GM12878 (cell line): Measurements from ENCODE around the gene SLC6A9. TPM values are rescaled to one million over a fixed set of nuclear protein-coding genes. Genes with fewer than 3 reads are reported as not detected.
A peak's percentile ranks its signal among the peaks of the same experiment; 100 is the strongest.

Experiments
- ATAC-seq: fragments of 200-7000 bp; cut with Tn5 transposase; 3 replicates; pipeline ENCODE4 v1.9.1; 2020; ENCODE audit warnings: mild to moderate bottlenecking, moderate library complexity
- BruUV-seq: library from RNA; stranded (reverse); fragments of 400-500 nt; replicated peaks from 2 replicates; lab custom pipeline; 2021; lab: Mats Ljungman, UMichigan
- CTCF ChIA-PET: fragments of 300-600 bp; sonication (Branson Sonifier 250); formaldehyde crosslinking; extraction: SDS; loops from one replicate; lab custom pipeline; 2021; ENCODE audit warnings: inconsistent platforms; lab: Yijun Ruan, JAX
- POLR2A ChIA-PET: fragments of 350-600 bp; formaldehyde crosslinking; extraction: SDS; loops from one replicate; lab custom pipeline; 2021; ENCODE audit warnings: inconsistent platforms; lab: Charles Lee
- RAD21 ChIA-PET: fragments of 300-600 bp; sonication (Branson Sonifier 250); formaldehyde crosslinking; loops from one replicate; lab custom pipeline; 2023; ENCODE audit warnings: antibody characterized with exemption; ENCODE audit not compliant: unreplicated experiment; lab: Charles Lee
- SMC1A ChIA-PET: fragments of 300-600 bp; sonication (Branson Sonifier 250); formaldehyde crosslinking; loops from one replicate; lab custom pipeline; 2023; ENCODE audit not compliant: unreplicated experiment, uncharacterized antibody; lab: Charles Lee
- DNase-seq: peaks from one replicate; pipeline ENCODE4 v3.0.0-alpha.2; 2011; ENCODE audit warnings: low read depth, low spot score
- FAIRE-seq: peaks from 3 replicates; lab custom pipeline; 2011; peaks lifted over from hg19 to GRCh38; lab: Jason Lieb, UNC
- H2AFZ ChIP-seq: 2 replicates; pipeline ENCODE4 v1.6.0; 2011; ENCODE audit warnings: low read depth, low read length, control low read depth; ENCODE audit not compliant: control insufficient read depth
- H3K27ac ChIP-seq: 2 replicates; pipeline ENCODE4 v1.5.1; 2011; ENCODE audit warnings: control low read depth; ENCODE audit not compliant: control insufficient read depth, insufficient read depth
- H3K27me3 ChIP-seq, 2 experiments: replicated peaks in 1 of 2; 2 replicates each; pipeline versions ENCODE4 v1.6.0 to v1.6.1; 2011; ENCODE audit warnings: low read length in 1 of 2; ENCODE audit not compliant: control insufficient read depth in 2 of 2, insufficient read depth in 2 of 2
- H3K36me3 ChIP-seq, 2 experiments: 2 replicates each; pipeline ENCODE4 v1.5.1; 2011; ENCODE audit warnings: low read length in 1 of 2; ENCODE audit not compliant: control insufficient read depth in 2 of 2, insufficient read depth in 2 of 2
- H3K4me1 ChIP-seq: 2 replicates; pipeline ENCODE4 v1.6.1; 2011; ENCODE audit warnings: mild to moderate bottlenecking, low read length, moderate library complexity, mixed read lengths; ENCODE audit not compliant: control insufficient read depth, insufficient read depth
- H3K4me2 ChIP-seq: 2 replicates; pipeline ENCODE4 v1.6.0; 2011; ENCODE audit warnings: control low read depth; ENCODE audit not compliant: control insufficient read depth, insufficient read depth
- H3K4me3 ChIP-seq: fragments of 200-600 bp; sonication (generic); 2 replicates; pipeline ENCODE4 v1.5.1; 2016
- H3K79me2 ChIP-seq: 2 replicates; pipeline ENCODE4 v1.6.0; 2011; ENCODE audit warnings: low read length; ENCODE audit not compliant: control insufficient read depth, insufficient read depth
- H3K9ac ChIP-seq: 2 replicates; pipeline ENCODE4 v1.8.0; 2011; ENCODE audit warnings: low read length, control low read depth, mixed read lengths; ENCODE audit not compliant: control insufficient read depth, insufficient read depth
- H3K9me3 ChIP-seq: replicated peaks from 3 replicates; pipeline ENCODE4 v1.5.1; 2011; ENCODE audit warnings: mild to moderate bottlenecking, low read length; ENCODE audit not compliant: control insufficient read depth, insufficient read depth
- H4K20me1 ChIP-seq: 2 replicates; pipeline ENCODE4 v1.6.0; 2011; ENCODE audit not compliant: control insufficient read depth, insufficient read depth
- CHD2 ChIP-seq: IDR thresholded peaks from 2 replicates; pipeline ENCODE4 v1.6.1; 2011; ENCODE audit warnings: low read depth, low read length, improper control_type of control experiment, borderline replicate concordance
- EED ChIP-seq: sonication (generic); IDR thresholded peaks from 2 replicates; pipeline ENCODE4 v1.6.1; 2016; ENCODE audit warnings: antibody characterized with exemption, low read depth
- EP300 ChIP-seq, 2 experiments: fragments of 150-350 bp in 1 of 2; IDR thresholded peaks; 2 replicates each; pipeline ENCODE4 v1.6.1; 2011 to 2012; ENCODE audit warnings: low read depth in 2 of 2, low read length in 2 of 2, borderline replicate concordance in 1 of 2, improper control_type of control experiment in 1 of 2, inconsistent platforms in 1 of 2; ENCODE audit not compliant: control insufficient read depth in 1 of 2
- GATAD2B ChIP-seq: fragments of 450-650 bp; conservative IDR thresholded peaks from 2 replicates; pipeline ENCODE4 v1.6.1; 2017; ENCODE audit warnings: low read depth, mild to moderate bottlenecking, moderate library complexity
- HCFC1 ChIP-seq: fragments of 150-350 bp; IDR thresholded peaks from 2 replicates; pipeline ENCODE4 v1.6.1; 2014; ENCODE audit warnings: low read length
- HDGF ChIP-seq: fragments of 450-650 bp; IDR thresholded peaks from 2 replicates; pipeline ENCODE4 v1.6.1; 2016; ENCODE audit warnings: antibody characterized with exemption
- IRF5 ChIP-seq: fragments of 450-650 bp; IDR thresholded peaks from 2 replicates; pipeline ENCODE4 v1.6.1; 2017; ENCODE audit warnings: borderline replicate concordance
- MYC ChIP-seq: IDR thresholded peaks from 2 replicates; pipeline ENCODE4 v1.6.1; 2011; ENCODE audit warnings: mild to moderate bottlenecking, low read length, moderate library complexity, inconsistent platforms; ENCODE audit not compliant: insufficient read depth, insufficient replicate concordance, insufficient read length, severe bottlenecking
- PAX5 ChIP-seq: IDR thresholded peaks from 2 replicates; pipeline ENCODE4 v1.6.1; 2011; ENCODE audit warnings: low read depth, low read length, borderline replicate concordance
- PKNOX1 ChIP-seq: fragments of 450-650 bp; IDR thresholded peaks from 2 replicates; pipeline ENCODE4 v1.6.1; 2016; ENCODE audit warnings: mild to moderate bottlenecking
- RBBP5 ChIP-seq: fragments of 200-600 bp; sonication (generic); conservative IDR thresholded peaks from 2 replicates; pipeline ENCODE4 v1.6.1; 2016
- SMC3 ChIP-seq: IDR thresholded peaks from 2 replicates; pipeline ENCODE4 v1.6.1; 2011; ENCODE audit warnings: low read length, improper control_type of control experiment, borderline replicate concordance
- STAT3 ChIP-seq: IDR thresholded peaks from 2 replicates; pipeline ENCODE4 v1.6.1; 2011; ENCODE audit warnings: low read depth, low read length, improper control_type of control experiment
- TAF1 ChIP-seq: IDR thresholded peaks from 2 replicates; pipeline ENCODE4 v1.6.1; 2011; ENCODE audit warnings: mild to moderate bottlenecking, low read depth, low read length, borderline replicate concordance
- TCF3 ChIP-seq: IDR thresholded peaks from 2 replicates; pipeline ENCODE4 v1.6.1; 2012; ENCODE audit warnings: low read depth, mild to moderate bottlenecking, low read length, borderline replicate concordance; ENCODE audit not compliant: insufficient read depth
- WGBS: methylation state at CpG from one replicate; pipeline ENCODE4 v1.1.6; 2016; ENCODE audit warnings: low lambda C conversion rate; ENCODE audit not compliant: insufficient replicate concordance, insufficient coverage; ENCODE audit errors: missing lambda C conversion rate; 5-methylcytosine and 5-hydroxymethylcytosine counted together
- in situ Hi-C: fragments of 300-500 bp; cut with MboI; formaldehyde crosslinking; loops from 9 replicates; pipeline ENCODE4 v1.14.3; 2018; ENCODE audit warnings: mixed read lengths
- intact Hi-C: fragments of 100-400 bp; cut with micrococcal nuclease; formaldehyde crosslinking; loops from one replicate; pipeline ENCODE4 v1.14.2; 2022; ENCODE audit not compliant: unreplicated experiment
- polyA plus RNA-seq, 11 experiments: library from polyadenylated mRNA; depleted of rRNA in 4 of 11; unstranded in 6 of 11; stranded (reverse) in 5 of 11; fragments of >200 nt; fragmentation: Nextera tagmentation in 4 of 11; fragmentation: Illumina TruSeq in 1 of 11; extraction: Ambion mirVana in 4 of 11; extraction: Trizol in 1 of 11; gene quantifications; 1 replicate in 1 of 11; 2 replicates in 10 of 11; pipeline versions ENCODE4 v1.2.1 to v1.2.3, GENCODE V29; 2011 to 2016; ENCODE audit warnings: inconsistent platforms in 2 of 11, missing spikeins in 2 of 11, low read depth in 1 of 11
- total RNA-seq, 4 experiments: library from RNA; depleted of rRNA in 3 of 4; stranded (reverse); fragments of >200 nt in 3 of 4; fragmentation: Illumina TruSeq in 1 of 4; extraction: Trizol in 1 of 4; gene quantifications; 2 replicates each; pipeline versions ENCODE4 v1.2.1 to v1.2.3, GENCODE V29; 2013 to 2021
- TF ChIP-seq, protein P1 (sequence below): fragments of 150-350 bp; IDR thresholded peaks from 2 replicates; pipeline ENCODE4 v1.6.1; 2014; ENCODE audit warnings: mild to moderate bottlenecking, low read depth, low read length

The SLC6A9 gene
- total and polyA plus RNA-seq, 10 of the 15 experiments (the other 5 are each of a cell fraction or from before 2014, with no cell fraction given), result 0.02 to 2.0 (median 0.63) TPM

DNA sequence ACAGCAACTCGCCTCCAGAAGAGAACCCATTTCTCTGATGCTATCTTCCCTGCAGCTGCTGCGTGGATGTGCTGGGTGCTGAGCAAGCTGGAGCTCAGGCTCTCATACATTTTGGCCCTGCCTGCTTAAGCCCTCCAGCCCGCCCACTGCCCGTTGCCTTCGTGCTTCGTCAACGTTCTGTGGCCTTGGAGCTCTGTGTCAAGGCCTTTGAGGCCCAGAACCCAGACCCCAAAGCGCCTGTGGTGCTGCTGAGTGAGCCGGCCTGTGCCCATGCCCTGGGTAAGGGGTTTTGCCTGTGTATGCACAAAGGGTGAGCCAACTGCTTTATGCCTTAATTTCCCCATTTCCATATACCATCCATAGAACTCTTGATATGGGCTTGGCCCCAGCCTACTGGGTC is 60.4 kb downstream of the SLC6A9 start:
- 61% methylated on average over 9 of the region's 9 CpGs for WGBS

More for the DNA sequence above, 60.4 kb downstream of the SLC6A9 start:
- ATAC-seq (no peak), DNase-seq (no peak), FAIRE-seq (no peak)
- intact Hi-C loops, result no loop called here
- SMC1A ChIA-PET, result no interaction called here
- no peaks in the 10 kb centered on the region for H3K27me3 ChIP-seq
- no peaks in the 10 kb centered on the region for H3K9me3 ChIP-seq
- peak overlapping the region; percentile 93 for H3K4me2 ChIP-seq
- peaks cover 18% of the 10 kb centered on the region for H3K4me1 ChIP-seq
- no peak overlapping the region for H2AFZ ChIP-seq
- H3K27ac ChIP-seq, result no peak overlapping the region
- BruUV-seq, result no TSS peak
- RAD21 ChIA-PET, result interaction anchor here (2.6 kb wide), 1 partner anchor 208 kb away, joined by 6 read pairs; no protein-coding TSS in a partner anchor
- H3K79me2 ChIP-seq, result peaks cover 28% of the 10 kb centered on the region
- TF ChIP-seq TCF3, result no peak
- TF ChIP-seq RBBP5, result no peak
- no peak for TF ChIP-seq EP300 (IDR thresholded peaks at IDR 0.05; ENCODE audit: borderline replicate concordance in 1 of 2, control insufficient read depth in 1 of 2, low read depth in 2 of 2, low read length in 2 of 2)
- no peak for TF ChIP-seq GATAD2B
- no peak for TF ChIP-seq IRF5
- no peak for TF ChIP-seq HCFC1
- no peak for TF ChIP-seq HDGF
- TF ChIP-seq, protein P1, sequence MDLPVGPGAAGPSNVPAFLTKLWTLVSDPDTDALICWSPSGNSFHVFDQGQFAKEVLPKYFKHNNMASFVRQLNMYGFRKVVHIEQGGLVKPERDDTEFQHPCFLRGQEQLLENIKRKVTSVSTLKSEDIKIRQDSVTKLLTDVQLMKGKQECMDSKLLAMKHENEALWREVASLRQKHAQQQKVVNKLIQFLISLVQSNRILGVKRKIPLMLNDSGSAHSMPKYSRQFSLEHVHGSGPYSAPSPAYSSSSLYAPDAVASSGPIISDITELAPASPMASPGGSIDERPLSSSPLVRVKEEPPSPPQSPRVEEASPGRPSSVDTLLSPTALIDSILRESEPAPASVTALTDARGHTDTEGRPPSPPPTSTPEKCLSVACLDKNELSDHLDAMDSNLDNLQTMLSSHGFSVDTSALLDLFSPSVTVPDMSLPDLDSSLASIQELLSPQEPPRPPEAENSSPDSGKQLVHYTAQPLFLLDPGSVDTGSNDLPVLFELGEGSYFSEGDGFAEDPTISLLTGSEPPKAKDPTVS, result no peak
- TF ChIP-seq PAX5, result no peak
- no peak for TF ChIP-seq TAF1
- TF ChIP-seq MYC, result no peak
- TF ChIP-seq STAT3, result no peak
- TF ChIP-seq SMC3, result no peak
- TF ChIP-seq CHD2, result no peak
- no peak for TF ChIP-seq PKNOX1
- TF ChIP-seq EED, result no peak
- in situ Hi-C loops, result no loop called here
- CTCF ChIA-PET, result interaction anchor here (0.7 to 2.0 kb wide), 4 partner anchors 24 to 242 kb away, joined by 3 to 6 read pairs (median 4); partner anchors contain the start of gene DMAP1
- H3K36me3 ChIP-seq, result peaks cover 8 to 11% of the 10 kb centered on the region in 2 experiments; a peak in 3 of 4 replicates
- H3K9ac ChIP-seq, result peak overlapping the region; percentile 89; the same call in 1 of the 2 replicates
- no peaks in the 10 kb centered on the region for H4K20me1 ChIP-seq
- POLR2A ChIA-PET, result interaction anchor here (1.0 kb wide), 1 partner anchor 24 kb away, joined by 3 read pairs; the partner anchor contains the start of gene IPO13
- H3K4me3 ChIP-seq, result peak overlapping the region; percentile 98
